HEK293T (cell line): Measurements from ENCODE around the gene SAP30.

Experiments
- CTCF ChIA-PET: fragments of 350-600 bp; formaldehyde crosslinking; extraction: SDS; loops from one replicate; lab custom pipeline; 2021; ENCODE audit warnings: antibody characterized with exemption, inconsistent platforms; lab: Yijun Ruan, JAX
- POLR2A ChIA-PET: fragments of 350-600 bp; formaldehyde crosslinking; extraction: SDS; loops from one replicate; lab custom pipeline; 2020; ENCODE audit warnings: antibody characterized with exemption, inconsistent platforms; lab: Yijun Ruan, JAX
- DNase-seq: peaks from one replicate; pipeline ENCODE4 v3.0.0; 2012; ENCODE audit warnings: mixed read lengths; ENCODE audit errors: extremely low spot score
- ARNT ChIP-seq: fragments of 450-650 bp; IDR thresholded peaks from 2 replicates; pipeline ENCODE4 v1.6.1; 2017; ENCODE audit warnings: mild to moderate bottlenecking
- BHLHE40 ChIP-seq: fragments of 450-650 bp; IDR thresholded peaks from 2 replicates; pipeline ENCODE4 v1.6.1; 2016; ENCODE audit warnings: mild to moderate bottlenecking, moderate library complexity, borderline replicate concordance
- CTBP1 ChIP-seq: fragments of 450-650 bp; IDR thresholded peaks from 2 replicates; pipeline ENCODE4 v1.6.1; 2016; ENCODE audit warnings: borderline replicate concordance
- ELF4 ChIP-seq: fragments of 450-650 bp; IDR thresholded peaks from 2 replicates; pipeline ENCODE4 v1.6.1; 2017; ENCODE audit warnings: antibody characterized with exemption
- FOXA1 ChIP-seq: fragments of 450-650 bp; IDR thresholded peaks from 2 replicates; pipeline ENCODE4 v1.6.1; 2016; ENCODE audit warnings: mild to moderate bottlenecking
- FOXK2 ChIP-seq: fragments of 450-650 bp; IDR thresholded peaks from 2 replicates; pipeline ENCODE4 v1.6.1; 2016; ENCODE audit warnings: mild to moderate bottlenecking
- FOXM1 ChIP-seq: fragments of 450-650 bp; IDR thresholded peaks from 2 replicates; pipeline ENCODE4 v1.6.1; 2017; ENCODE audit warnings: mild to moderate bottlenecking, borderline replicate concordance
- HDGF ChIP-seq: fragments of 450-650 bp; IDR thresholded peaks from 2 replicates; pipeline ENCODE4 v1.6.1; 2017; ENCODE audit warnings: antibody characterized with exemption, borderline replicate concordance
- L3MBTL2 ChIP-seq: fragments of 450-650 bp; conservative IDR thresholded peaks from 2 replicates; pipeline ENCODE4 v1.6.1; 2016; ENCODE audit warnings: mild to moderate bottlenecking
- LEF1 ChIP-seq: fragments of 450-650 bp; IDR thresholded peaks from 2 replicates; pipeline ENCODE4 v1.6.1; 2017; ENCODE audit warnings: mild to moderate bottlenecking, borderline replicate concordance
- NFRKB ChIP-seq: fragments of 450-650 bp; IDR thresholded peaks from 2 replicates; pipeline ENCODE4 v1.6.1; 2016; ENCODE audit warnings: mild to moderate bottlenecking, moderate library complexity
- SP1 ChIP-seq: fragments of 450-650 bp; IDR thresholded peaks from 2 replicates; pipeline ENCODE4 v1.6.1; 2017
- SUZ12 ChIP-seq: fragments of 450-650 bp; IDR thresholded peaks from 2 replicates; pipeline ENCODE4 v1.6.1; 2016; ENCODE audit warnings: mild to moderate bottlenecking
- TARDBP ChIP-seq: fragments of 450-650 bp; IDR thresholded peaks from 2 replicates; pipeline ENCODE4 v1.6.1; 2016
- ZNF384 ChIP-seq: fragments of 450-650 bp; IDR thresholded peaks from 2 replicates; pipeline ENCODE4 v1.6.1; 2016
- TF ChIP-seq, protein P1 (sequence below): fragments of 450-650 bp; IDR thresholded peaks from 2 replicates; pipeline ENCODE4 v1.6.1; 2016

SAP30 gene

GRCh38 chr4:173362666-173363065 is 8.1 kb upstream of the SAP30 start:
- CTCF ChIA-PET: no interaction called here
- TF ChIP-seq ZNF384: no peak
- TF ChIP-seq HDGF: no peak
- no peak for TF ChIP-seq BHLHE40
- no peak for TF ChIP-seq FOXM1
- no peak for TF ChIP-seq FOXK2
- no peak for TF ChIP-seq SUZ12
- TF ChIP-seq CTBP1: no peak
- TF ChIP-seq ELF4: no peak
- no peak for TF ChIP-seq LEF1
- TF ChIP-seq, protein P1, sequence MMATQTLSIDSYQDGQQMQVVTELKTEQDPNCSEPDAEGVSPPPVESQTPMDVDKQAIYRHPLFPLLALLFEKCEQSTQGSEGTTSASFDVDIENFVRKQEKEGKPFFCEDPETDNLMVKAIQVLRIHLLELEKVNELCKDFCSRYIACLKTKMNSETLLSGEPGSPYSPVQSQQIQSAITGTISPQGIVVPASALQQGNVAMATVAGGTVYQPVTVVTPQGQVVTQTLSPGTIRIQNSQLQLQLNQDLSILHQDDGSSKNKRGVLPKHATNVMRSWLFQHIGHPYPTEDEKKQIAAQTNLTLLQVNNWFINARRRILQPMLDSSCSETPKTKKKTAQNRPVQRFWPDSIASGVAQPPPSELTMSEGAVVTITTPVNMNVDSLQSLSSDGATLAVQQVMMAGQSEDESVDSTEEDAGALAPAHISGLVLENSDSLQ: no peak
- TF ChIP-seq NFRKB: no peak
- no peak for TF ChIP-seq L3MBTL2
- TF ChIP-seq SP1: no peak
- POLR2A ChIA-PET: interaction anchor here (1.0 kb wide), 1 partner anchor 41 kb away, joined by 3 read pairs; no protein-coding TSS in a partner anchor
- no peak for DNase-seq

DNA sequence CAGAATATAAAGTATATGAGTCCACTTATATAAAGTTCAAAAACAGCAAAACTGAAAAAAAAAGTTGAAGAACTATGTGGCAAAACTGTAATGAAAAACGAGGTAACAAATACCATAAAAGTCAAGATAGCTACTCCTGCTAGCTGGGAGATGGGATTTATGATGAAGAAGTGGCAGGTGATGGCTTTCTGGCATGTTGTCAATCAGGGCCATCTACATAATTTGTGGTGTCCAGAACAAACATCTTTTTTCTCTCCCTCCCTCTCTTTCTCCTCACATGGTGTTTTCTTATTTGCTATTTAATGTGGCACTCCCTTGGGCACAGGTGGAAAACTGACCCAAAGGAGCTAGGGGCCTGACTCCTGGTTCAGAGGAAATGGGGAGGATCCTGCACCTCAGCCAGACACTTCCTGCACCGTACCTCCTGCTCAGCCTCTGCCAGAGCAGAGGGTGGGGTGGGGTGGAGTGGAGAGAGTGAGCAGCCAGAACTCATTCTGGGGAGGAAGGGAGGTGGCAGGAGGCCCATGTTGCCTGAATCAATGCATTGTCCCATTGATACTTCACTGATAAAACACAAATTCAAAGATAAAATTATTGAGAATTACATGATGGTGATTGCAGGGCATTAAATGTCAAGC is 5.3 kb upstream of the SAP30 start:
- CTCF ChIA-PET: interaction anchor here (0.6 to 1.1 kb wide), 3 partner anchors 10 to 757 kb away, joined by 3 to 4 read pairs (median 3); no protein-coding TSS in a partner anchor
- POLR2A ChIA-PET: interaction anchor here (13.1 kb wide), 1 partner anchor 32 kb away, joined by 317 read pairs; the partner anchor contains the start of gene HMGB2
- no peak for TF ChIP-seq SP1
- TF ChIP-seq, protein P1: peak; percentile 27; the same call in 1 of the 2 replicates

DNA sequence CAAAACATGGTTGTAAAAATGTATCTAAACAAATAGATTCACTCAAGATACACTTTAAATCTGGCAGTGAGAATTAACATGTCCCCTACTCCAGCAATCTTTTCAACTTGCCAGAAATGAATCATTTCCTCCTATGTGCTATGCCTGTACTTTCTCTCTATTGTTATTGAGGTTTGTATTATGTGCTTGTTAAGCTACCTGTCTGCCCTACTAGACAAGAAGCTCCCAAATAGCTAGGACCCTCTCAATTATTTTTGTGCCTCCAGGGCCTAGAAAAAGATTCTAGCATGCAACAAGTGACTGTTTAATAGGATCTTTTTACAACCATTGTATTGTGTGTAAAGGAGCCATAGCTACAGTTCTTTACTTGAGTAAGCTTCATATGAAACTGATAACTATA is 3.5 kb upstream of the SAP30 start:
- no peak for DNase-seq
- ChIA-PET POLR2A (interaction anchor here (13.1 kb wide), 1 partner anchor 33 kb away, joined by 317 read pairs; the partner anchor contains the start of gene HMGB2), CTCF (interaction anchor here (1.1 kb wide), 1 partner anchor 10 kb away, joined by 3 read pairs; no protein-coding TSS in a partner anchor)
- TF ChIP-seq LEF1: no peak
- no peak for TF ChIP-seq FOXA1
- TF ChIP-seq, protein P1: no peak
- TF ChIP-seq CTBP1: no peak

More for the DNA sequence above, 5.3 kb upstream of the SAP30 start:
- no peak for DNase-seq

DNA sequence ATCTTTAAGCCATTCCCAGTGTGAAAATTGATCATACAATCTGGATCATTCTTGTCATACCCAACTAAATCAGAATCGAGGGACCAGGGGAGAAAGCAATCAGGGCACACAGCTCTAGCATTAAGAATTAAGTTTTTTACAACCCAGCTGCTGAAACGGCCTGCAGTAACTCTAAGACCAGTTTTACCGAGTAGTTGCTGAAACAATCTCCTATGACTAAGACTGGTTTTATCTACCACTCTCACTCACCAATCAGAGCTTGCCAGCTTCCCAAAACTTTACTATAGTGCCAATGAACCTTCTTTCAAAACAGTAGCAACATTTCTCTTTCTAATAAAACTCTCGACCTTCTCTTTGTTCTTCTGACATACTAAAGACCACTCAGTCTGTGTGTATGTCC is 2.8 kb upstream of the SAP30 start:
- TF ChIP-seq BHLHE40 (no peak), ARNT (no peak), L3MBTL2 (no peak), LEF1 (no peak), NFRKB (no peak), SUZ12 (no peak), SP1 (no peak), ELF4 (no peak), ZNF384 (no peak), HDGF (no peak), FOXK2 (no peak), CTBP1 (no peak), FOXM1 (no peak), FOXA1 (no peak)
- TF ChIP-seq, protein P1: no peak
- POLR2A ChIA-PET: interaction anchor here (13.1 kb wide), 1 partner anchor 34 kb away, joined by 317 read pairs; the partner anchor contains the start of gene HMGB2
- CTCF ChIA-PET: interaction anchor here (1.1 kb wide), 1 partner anchor 11 kb away, joined by 3 read pairs; no protein-coding TSS in a partner anchor
- no peak for DNase-seq

DNA sequence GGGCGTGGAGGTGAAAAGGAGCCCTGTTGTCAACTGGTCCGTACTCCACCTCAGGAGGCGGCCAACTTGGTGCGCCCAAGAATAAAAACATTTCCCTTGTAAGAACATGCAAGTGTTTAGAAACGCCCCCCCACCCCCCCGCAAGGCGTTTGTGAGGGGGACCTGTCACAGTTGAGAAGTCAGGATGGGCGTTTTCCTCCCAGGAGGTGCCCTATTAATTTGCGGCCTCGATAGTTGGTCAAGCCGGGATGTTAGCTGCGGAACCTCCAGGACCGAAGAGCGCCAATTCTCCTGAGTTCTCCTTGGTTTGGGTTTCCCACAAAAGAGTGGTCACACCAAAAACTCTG is 651 bp upstream of the SAP30 start:
- CTCF ChIA-PET: interaction anchor here (0.7 to 1.3 kb wide), 2 partner anchors 9 to 30 kb away, joined by 3 to 5 read pairs; no protein-coding TSS in a partner anchor

More for the DNA sequence above, 651 bp upstream of the SAP30 start:
- POLR2A ChIA-PET: interaction anchor here (0.6 to 13.1 kb wide), 19 partner anchors 8 to 92 kb away, joined by 3 to 317 read pairs (median 5); partner anchors contain the start of gene HMGB2
- no peak for DNase-seq
- TF ChIP-seq FOXM1: no peak
- no peak for TF ChIP-seq FOXK2
- TF ChIP-seq FOXA1: no peak
- no peak for TF ChIP-seq ZNF384
- TF ChIP-seq ARNT: no peak
- no peak for TF ChIP-seq TARDBP
- TF ChIP-seq LEF1: no peak
- no peak for TF ChIP-seq L3MBTL2
- no peak for TF ChIP-seq ELF4
- no peak for TF ChIP-seq HDGF
- TF ChIP-seq CTBP1: no peak
- TF ChIP-seq, protein P1: no peak
- TF ChIP-seq SP1: no peak
- TF ChIP-seq BHLHE40: no peak
- no peak for TF ChIP-seq NFRKB
- TF ChIP-seq SUZ12: no peak
